ENCODE measurements around the gene ADAM15. TPM values are rescaled to one million over a fixed set of nuclear protein-coding genes. Genes with fewer than 3 reads are reported as not detected.

Gene ADAM15
- total RNA-seq, 1 experiment from 2014 or later: 30.6 TPM

- Mint-ChIP-seq H3K4me3 (no peak overlapping the region), H3K4me1 (peaks cover 4 to 5% of the 10 kb centered on the region in 2 experiments; a peak in 2 of 4 replicates), H3K27me3 (ENCODE audit: low read depth) (peaks cover 43% of the 10 kb centered on the region), H3K36me3 (ENCODE audit: insufficient read depth in 1 of 3, low read depth in 3 of 3) (no peaks in the 10 kb centered on the region), H3K9me3 (peaks cover 0 to 2% of the 10 kb centered on the region in 2 experiments; a peak in 1 of 5 replicates), H3K27ac (no peak overlapping the region)
- no CpG with 5 or more reads among the region's 7 CpGs for WGBS (ENCODE audit: extremely low coverage, insufficient read length, low lambda C conversion rate)
- no peak overlapping the region for H3K4ac ChIP-seq (ENCODE audit: low read depth, low read length)
- no peak overlapping the region for H4K8ac ChIP-seq (replicated peaks; ENCODE audit: insufficient read length, low read depth, low read length)
- no peaks in the 10 kb centered on the region for H3K79me1 ChIP-seq (ENCODE audit: insufficient read depth, low read depth, low read length, poor library complexity, severe bottlenecking)
- no peak overlapping the region for H3K56ac ChIP-seq (ENCODE audit: insufficient read length, low read depth, low read length)
- no peak overlapping the region for H3K27ac ChIP-seq (ENCODE audit: insufficient read length, low read depth, low read length)
- no peak overlapping the region for H3T11ph ChIP-seq (ENCODE audit: low read length)
- no peak overlapping the region for H2BK12ac ChIP-seq (ENCODE audit: insufficient read length, low read depth, low read length)
- H4K91ac ChIP-seq (ENCODE audit: insufficient read length, low read depth, low read length): no peak overlapping the region
- no peak overlapping the region for H3K23ac ChIP-seq (ENCODE audit: insufficient read length, low read depth, low read length)
- no peaks in the 10 kb centered on the region for H3K23me2 ChIP-seq (ENCODE audit: insufficient read length, low read depth, low read length, poor library complexity, severe bottlenecking)
- H2BK20ac ChIP-seq (ENCODE audit: low read depth, low read length, poor library complexity, severe bottlenecking): no peak overlapping the region
- H3K79me2 ChIP-seq (ENCODE audit: insufficient read depth, low read length): no peaks in the 10 kb centered on the region
- H3K27me3 ChIP-seq (ENCODE audit: insufficient read depth, low read length): no peaks in the 10 kb centered on the region
- no peak overlapping the region for H3K14ac ChIP-seq (ENCODE audit: insufficient read depth, low read length)
- no peak overlapping the region for H2AK5ac ChIP-seq (ENCODE audit: insufficient read length, low read length)
- H2BK15ac ChIP-seq (ENCODE audit: low read depth, low read length): no peak overlapping the region
- no peak overlapping the region for H2BK5ac ChIP-seq (ENCODE audit: insufficient read length, low read length)
- no peaks in the 10 kb centered on the region for H3K9me3 ChIP-seq (ENCODE audit: control insufficient read depth, low read depth, low read length)
- DNase-seq: no peak
- no peak overlapping the region for H2BK120ac ChIP-seq (ENCODE audit: low read depth, low read length, poor library complexity, severe bottlenecking)
- no peaks in the 10 kb centered on the region for H4K20me1 ChIP-seq (ENCODE audit: control insufficient read depth, insufficient read depth, insufficient read length)
- no peak overlapping the region for H3K4me2 ChIP-seq (ENCODE audit: insufficient read depth, insufficient read length, low read length)
- no peaks in the 10 kb centered on the region for H3K4me1 ChIP-seq (ENCODE audit: insufficient read depth, low read length)
- H2AFZ ChIP-seq (ENCODE audit: low read length): no peak overlapping the region
- no peak for TF ChIP-seq CTCF (conservative IDR thresholded peaks at IDR 0.05)
- no peak overlapping the region for H3K18ac ChIP-seq (ENCODE audit: insufficient read length, low read depth, low read length)
- H4K5ac ChIP-seq (ENCODE audit: insufficient read length, low read depth, low read length): no peak overlapping the region
- no peak overlapping the region for H3K9ac ChIP-seq (ENCODE audit: extremely low read depth, insufficient read length, low read length)
These were observed 48.2 kb downstream of the ADAM15 start for GRCh38 chr1:155099331-155099730.
